NOMO-1 treated with DMSO at 0.1 percent for 48 hours (cell line): ENCODE results near the gene LMAN1.
A peak's percentile ranks its signal among the peaks of the same experiment; 100 is the strongest.

Experiments used
- DNase-seq: peaks from one replicate; lab custom pipeline; 2025; ENCODE audit not compliant: unreplicated experiment; lab: John Stamatoyannopoulos, UW

The LMAN1 gene

GRCh38 chr18:59358712-59359575, at the start of gene LMAN1:
Gene LMAN1 (minus strand): TSS chr18:59359265. CDS start chr18:59359244, 21 bp downstream.
- peak; percentile 81 for DNase-seq

- peak; percentile 88 for DNase-seq
These were observed 43.5 kb upstream of the LMAN1 start for GRCh38 chr18:59402432-59403090.

GRCh38 chr18:59400407-59400806, 41.3 kb upstream of the LMAN1 start:
- DNase-seq = no peak

- no peak for DNase-seq
These were observed 36.4 kb upstream of the LMAN1 start for GRCh38 chr18:59395226-59396175.

GRCh38 chr18:59393381-59393780, 34.3 kb upstream of the LMAN1 start:
- no peak for DNase-seq

GRCh38 chr18:59388817-59389216, 29.8 kb upstream of the LMAN1 start:
- DNase-seq = no peak

GRCh38 chr18:59387687-59388565, 28.9 kb upstream of the LMAN1 start:
- no peak for DNase-seq

GRCh38 chr18:59386909-59387686, 28.0 kb upstream of the LMAN1 start:
- no peak for DNase-seq

- DNase-seq = no peak
These were observed 26.1 kb upstream of the LMAN1 start for GRCh38 chr18:59385191-59385590.

GRCh38 chr18:59383851-59384250, 24.8 kb upstream of the LMAN1 start:
- no peak for DNase-seq

GRCh38 chr18:59382383-59382782, 23.3 kb upstream of the LMAN1 start:
- DNase-seq = no peak

GRCh38 chr18:59381949-59382348, 22.9 kb upstream of the LMAN1 start:
- no peak for DNase-seq

- no peak for DNase-seq
These were observed 21.6 kb upstream of the LMAN1 start for GRCh38 chr18:59380706-59381105.

GRCh38 chr18:59379772-59380522, 20.9 kb upstream of the LMAN1 start:
- DNase-seq = no peak

GRCh38 chr18:59377613-59378337, 18.7 kb upstream of the LMAN1 start:
- no peak for DNase-seq

GRCh38 chr18:59376351-59376935, 17.4 kb upstream of the LMAN1 start:
- no peak for DNase-seq

- DNase-seq = no peak
These were observed 15.1 kb upstream of the LMAN1 start for GRCh38 chr18:59374128-59374527.

GRCh38 chr18:59372975-59373374, 13.9 kb upstream of the LMAN1 start:
- DNase-seq = no peak
